Measurements from ENCODE around the gene NPTN.

The NPTN gene

DNA sequence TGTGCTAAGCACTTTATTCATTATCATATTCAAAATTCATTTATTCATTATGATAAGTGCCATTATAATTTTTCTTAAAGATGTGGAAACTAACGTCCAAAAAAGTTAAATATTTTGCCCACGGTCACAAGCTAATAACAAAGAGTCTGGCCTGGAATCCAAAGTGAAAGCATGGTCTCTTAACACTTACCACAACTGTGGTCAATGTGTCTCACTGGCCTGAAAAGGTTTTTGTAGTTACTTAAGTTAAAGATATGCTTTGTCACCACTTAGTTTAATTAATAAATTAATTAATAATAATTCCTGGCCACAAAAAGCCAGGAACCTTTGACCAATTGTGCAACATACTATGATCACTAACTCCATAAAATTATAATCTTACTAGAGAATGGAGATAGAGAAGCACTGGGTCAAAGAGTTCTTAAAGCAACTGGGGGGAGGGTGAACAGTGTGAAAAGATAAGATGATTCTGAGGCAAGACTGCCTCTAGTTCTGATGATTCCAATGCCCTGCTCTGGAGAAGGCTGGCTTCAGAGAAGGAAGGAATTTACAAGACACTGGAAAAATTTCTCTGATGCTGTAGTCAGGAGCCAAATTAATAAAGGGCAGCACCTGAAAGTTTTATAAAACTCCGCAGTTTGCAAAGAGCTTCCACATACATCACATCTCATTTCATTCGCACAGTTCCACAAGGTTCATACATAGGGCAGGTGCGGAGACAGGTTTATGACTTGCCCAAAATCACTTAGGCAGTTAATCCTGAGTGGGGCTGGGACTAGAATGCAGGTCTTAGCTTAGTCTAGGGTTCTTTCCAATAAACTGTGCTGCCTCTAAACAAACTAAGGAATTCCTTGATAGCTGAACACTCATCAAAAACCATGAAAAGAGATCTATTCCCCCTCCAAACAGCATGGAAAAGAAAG lies 32.5 kb downstream of the NPTN start:
- Histone ChIP-seq H3K36me3 (ENCODE audit: insufficient read depth, insufficient read length, low read length) (peaks cover 15% of the 10 kb centered on the region), H3K4me1 (ENCODE audit: insufficient read depth, insufficient read length) (peaks cover 3% of the 10 kb centered on the region), H3K4me3 (ENCODE audit: insufficient read length, low read depth) (no peak overlapping the region), H3K9ac (ENCODE audit: insufficient read length, low read depth) (no peak overlapping the region), H3K9me3 (ENCODE audit: insufficient read depth, low read length) (no peaks in the 10 kb centered on the region), H3K27me3 (ENCODE audit: insufficient read depth, insufficient read length) (no peaks in the 10 kb centered on the region)
- TF ChIP-seq ZNF274 (IDR thresholded peaks at IDR 0.05; ENCODE audit: low read depth, low read length) (no peak), YY1 (IDR thresholded peaks at IDR 0.05; ENCODE audit: insufficient read depth, insufficient read length) (no peak), SUZ12 (IDR thresholded peaks at IDR 0.05; ENCODE audit: extremely low read depth, insufficient read depth, insufficient read length) (no peak)
- no peak for DNase-seq (ENCODE audit: low read depth, low spot score)

DNA sequence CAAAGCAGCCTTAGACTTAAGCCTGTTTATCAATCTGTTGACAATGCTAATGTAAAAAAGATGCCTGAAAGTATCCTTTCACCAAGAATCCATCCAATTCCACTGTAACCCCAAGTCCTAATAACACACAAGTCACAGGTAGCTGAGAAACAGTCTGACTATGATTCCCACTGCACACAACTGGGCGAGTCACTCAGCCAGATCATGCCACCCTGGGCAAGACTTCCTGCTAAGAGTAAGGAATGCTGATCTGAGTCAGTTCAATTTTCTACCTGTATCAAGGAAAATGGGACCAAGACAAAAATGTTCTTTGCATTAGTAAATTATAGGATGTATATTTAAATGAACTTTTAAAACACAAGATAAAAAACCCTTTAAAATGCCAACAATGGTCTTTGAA lies 33.3 kb downstream of the NPTN start:
- H3K4me3 ChIP-seq (ENCODE audit: insufficient read length, low read depth), result no peak overlapping the region
- peaks cover 17% of the 10 kb centered on the region for H3K36me3 ChIP-seq (ENCODE audit: insufficient read depth, insufficient read length, low read length)
- TF ChIP-seq YY1 (IDR thresholded peaks at IDR 0.05; ENCODE audit: insufficient read depth, insufficient read length), result no peak
- no peak for DNase-seq (ENCODE audit: low read depth, low spot score)
- peaks cover 3% of the 10 kb centered on the region for H3K4me1 ChIP-seq (ENCODE audit: insufficient read depth, insufficient read length)
- H3K27me3 ChIP-seq (ENCODE audit: insufficient read depth, insufficient read length), result no peaks in the 10 kb centered on the region
- no peak overlapping the region for H3K9ac ChIP-seq (ENCODE audit: insufficient read length, low read depth)
- no peaks in the 10 kb centered on the region for H3K9me3 ChIP-seq (ENCODE audit: insufficient read depth, low read length)

DNA sequence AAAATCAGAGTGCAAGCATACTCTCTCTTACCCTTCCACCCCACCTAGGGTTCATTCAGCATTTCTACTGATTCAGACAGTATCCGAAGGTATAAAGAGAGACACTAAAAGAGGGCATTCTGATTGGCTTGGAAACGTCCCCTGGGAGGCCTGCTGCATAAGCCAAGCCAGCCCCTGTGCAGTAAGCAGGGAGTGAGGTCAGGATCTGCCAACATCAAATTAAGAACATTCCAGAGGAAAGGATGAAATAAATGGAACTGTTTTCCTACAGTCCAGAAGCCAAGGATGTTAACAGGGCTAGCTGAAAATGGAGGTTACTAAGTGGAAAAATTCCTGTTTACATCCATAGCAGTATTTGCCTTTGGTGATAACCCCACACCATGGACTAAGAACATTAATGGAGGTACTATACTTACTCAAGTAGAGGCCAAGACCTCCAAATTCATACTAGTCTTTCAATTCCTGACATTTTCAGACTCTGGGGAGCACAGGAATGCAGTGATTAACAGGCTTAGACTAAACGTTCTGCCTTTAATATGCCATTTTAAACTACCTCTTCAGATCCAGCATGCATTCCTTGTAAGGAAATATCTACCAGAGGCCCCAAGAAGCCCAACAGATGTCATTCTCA lies 34.5 kb downstream of the NPTN start:
- DNase-seq (ENCODE audit: low read depth, low spot score), result no peak

DNA sequence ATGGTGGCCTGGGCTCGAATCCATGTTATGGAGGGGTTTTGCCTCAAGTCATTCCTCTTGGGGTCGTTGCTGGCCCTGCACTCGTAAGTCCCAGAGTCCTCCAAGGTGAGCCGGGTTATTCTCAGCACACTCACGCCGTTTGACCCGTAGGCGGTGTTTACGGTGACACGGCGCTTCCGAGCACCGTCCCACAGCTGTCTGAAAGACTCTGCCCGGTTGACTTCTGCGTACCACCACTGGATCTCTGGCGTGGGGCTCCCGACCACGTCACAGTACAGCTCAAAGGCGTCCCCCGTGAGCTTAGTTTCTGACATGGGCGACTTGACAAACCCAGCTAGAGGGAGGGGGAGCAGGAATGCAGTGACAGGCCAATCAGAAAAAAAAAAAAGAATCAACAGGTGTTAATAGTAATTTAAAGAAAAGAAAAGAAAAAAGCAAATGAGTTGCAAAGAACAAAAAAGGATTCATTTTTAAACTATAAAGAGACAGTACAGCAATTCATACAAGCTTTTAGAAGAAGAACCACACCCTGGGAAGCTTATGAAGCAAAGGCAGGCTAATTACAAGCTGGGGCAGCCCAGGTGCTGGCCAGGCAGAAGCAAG lies 36.1 kb downstream of the NPTN start:
- Histone ChIP-seq H3K4me1 (ENCODE audit: insufficient read depth, insufficient read length) (peaks cover 3% of the 10 kb centered on the region), H3K4me3 (ENCODE audit: insufficient read length, low read depth) (no peak overlapping the region), H3K36me3 (ENCODE audit: insufficient read depth, insufficient read length, low read length) (peaks cover 31% of the 10 kb centered on the region), H3K9ac (ENCODE audit: insufficient read length, low read depth) (no peak overlapping the region), H3K9me3 (ENCODE audit: insufficient read depth, low read length) (no peaks in the 10 kb centered on the region), H3K27me3 (ENCODE audit: insufficient read depth, insufficient read length) (no peaks in the 10 kb centered on the region)
- TF ChIP-seq YY1 (IDR thresholded peaks at IDR 0.05; ENCODE audit: insufficient read depth, insufficient read length) (no peak), ZNF274 (IDR thresholded peaks at IDR 0.05; ENCODE audit: low read depth, low read length) (no peak), SUZ12 (IDR thresholded peaks at IDR 0.05; ENCODE audit: extremely low read depth, insufficient read depth, insufficient read length) (no peak)
- no peak for DNase-seq (ENCODE audit: low read depth, low spot score)

More for the DNA sequence above, 34.5 kb downstream of the NPTN start:
- no peak overlapping the region for H3K4me3 ChIP-seq (ENCODE audit: insufficient read length, low read depth)
- no peaks in the 10 kb centered on the region for H3K9me3 ChIP-seq (ENCODE audit: insufficient read depth, low read length)
- peaks cover 3% of the 10 kb centered on the region for H3K4me1 ChIP-seq (ENCODE audit: insufficient read depth, insufficient read length)
- H3K9ac ChIP-seq (ENCODE audit: insufficient read length, low read depth), result no peak overlapping the region
- TF ChIP-seq ZNF274 (IDR thresholded peaks at IDR 0.05; ENCODE audit: low read depth, low read length) (no peak), SUZ12 (IDR thresholded peaks at IDR 0.05; ENCODE audit: extremely low read depth, insufficient read depth, insufficient read length) (no peak), YY1 (IDR thresholded peaks at IDR 0.05; ENCODE audit: insufficient read depth, insufficient read length) (no peak)
- H3K27me3 ChIP-seq (ENCODE audit: insufficient read depth, insufficient read length), result no peaks in the 10 kb centered on the region
- H3K36me3 ChIP-seq (ENCODE audit: insufficient read depth, insufficient read length, low read length), result peaks cover 24% of the 10 kb centered on the region

DNA sequence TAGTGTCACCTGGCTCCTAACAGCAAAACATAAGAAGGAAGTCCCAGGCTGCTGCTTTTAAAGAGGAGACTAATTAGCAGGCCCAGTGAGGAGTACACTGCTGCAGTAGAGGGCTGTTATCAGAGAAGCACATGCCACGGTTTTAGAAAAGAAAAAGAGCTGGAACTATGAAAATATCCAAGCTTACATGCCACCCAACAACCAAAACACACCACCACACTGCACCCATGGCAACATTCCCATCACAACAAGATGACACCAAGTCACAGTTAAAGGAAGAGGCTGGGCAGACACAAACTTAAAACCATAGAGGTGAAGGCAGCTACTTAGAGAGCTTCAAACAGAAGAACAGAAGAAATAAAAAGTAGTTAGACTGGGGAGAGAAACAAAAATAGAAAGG lies 37.0 kb downstream of the NPTN start:
- Histone ChIP-seq H3K36me3 (ENCODE audit: insufficient read depth, insufficient read length, low read length) (peaks cover 41% of the 10 kb centered on the region), H3K4me3 (ENCODE audit: insufficient read length, low read depth) (no peak overlapping the region), H3K27me3 (ENCODE audit: insufficient read depth, insufficient read length) (no peaks in the 10 kb centered on the region), H3K4me1 (ENCODE audit: insufficient read depth, insufficient read length) (peaks cover 3% of the 10 kb centered on the region), H3K9ac (ENCODE audit: insufficient read length, low read depth) (no peak overlapping the region), H3K9me3 (ENCODE audit: insufficient read depth, low read length) (no peaks in the 10 kb centered on the region)
- no peak for DNase-seq (ENCODE audit: low read depth, low spot score)
- TF ChIP-seq SUZ12 (IDR thresholded peaks at IDR 0.05; ENCODE audit: extremely low read depth, insufficient read depth, insufficient read length), result no peak
- TF ChIP-seq ZNF274 (IDR thresholded peaks at IDR 0.05; ENCODE audit: low read depth, low read length), result no peak
- no peak for TF ChIP-seq YY1 (IDR thresholded peaks at IDR 0.05; ENCODE audit: insufficient read depth, insufficient read length)

DNA sequence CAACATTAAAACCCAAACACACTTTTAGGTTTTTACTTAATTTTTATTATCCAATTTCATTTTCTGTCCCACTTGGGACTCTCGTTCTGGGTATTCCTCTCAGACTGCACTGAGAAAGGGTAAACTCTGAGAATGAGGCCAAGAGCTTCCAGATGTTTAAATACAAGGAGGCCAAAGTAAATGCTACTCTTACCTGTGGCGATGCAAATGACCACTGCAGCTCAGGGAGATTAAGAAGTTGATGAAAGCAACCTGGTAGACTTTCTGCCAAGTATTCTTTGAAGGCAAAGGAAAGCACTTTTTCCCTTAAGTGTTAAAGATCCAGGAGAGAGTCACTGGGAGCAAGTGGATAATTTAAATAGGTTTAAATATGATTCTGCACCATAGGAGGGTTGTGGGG lies 39.1 kb downstream of the NPTN start:
- no peaks in the 10 kb centered on the region for H3K9me3 ChIP-seq (ENCODE audit: insufficient read depth, low read length)
- H3K27me3 ChIP-seq (ENCODE audit: insufficient read depth, insufficient read length), result no peaks in the 10 kb centered on the region
- H3K4me1 ChIP-seq (ENCODE audit: insufficient read depth, insufficient read length), result no peaks in the 10 kb centered on the region
- DNase-seq (ENCODE audit: low read depth, low spot score), result no peak
- H3K9ac ChIP-seq (ENCODE audit: insufficient read length, low read depth), result no peak overlapping the region
- H3K4me3 ChIP-seq (ENCODE audit: insufficient read length, low read depth), result no peak overlapping the region
- H3K36me3 ChIP-seq (ENCODE audit: insufficient read depth, insufficient read length, low read length), result peaks cover 61% of the 10 kb centered on the region
- TF ChIP-seq SUZ12 (IDR thresholded peaks at IDR 0.05; ENCODE audit: extremely low read depth, insufficient read depth, insufficient read length), result no peak
- TF ChIP-seq ZNF274 (IDR thresholded peaks at IDR 0.05; ENCODE audit: low read depth, low read length), result no peak
- TF ChIP-seq YY1 (IDR thresholded peaks at IDR 0.05; ENCODE audit: insufficient read depth, insufficient read length), result no peak
